ENCODE data around the gene KMT2A.
"Not testable (repeated sequence)": the region's sequence is repeated elsewhere in the genome, so short reads cannot be mapped to it uniquely, and the experiment has no call there.

GRCh38 chr11:118571701-118572060 lies 135.4 kb downstream of the KMT2A start:
- TF ChIP-seq, protein P1, sequence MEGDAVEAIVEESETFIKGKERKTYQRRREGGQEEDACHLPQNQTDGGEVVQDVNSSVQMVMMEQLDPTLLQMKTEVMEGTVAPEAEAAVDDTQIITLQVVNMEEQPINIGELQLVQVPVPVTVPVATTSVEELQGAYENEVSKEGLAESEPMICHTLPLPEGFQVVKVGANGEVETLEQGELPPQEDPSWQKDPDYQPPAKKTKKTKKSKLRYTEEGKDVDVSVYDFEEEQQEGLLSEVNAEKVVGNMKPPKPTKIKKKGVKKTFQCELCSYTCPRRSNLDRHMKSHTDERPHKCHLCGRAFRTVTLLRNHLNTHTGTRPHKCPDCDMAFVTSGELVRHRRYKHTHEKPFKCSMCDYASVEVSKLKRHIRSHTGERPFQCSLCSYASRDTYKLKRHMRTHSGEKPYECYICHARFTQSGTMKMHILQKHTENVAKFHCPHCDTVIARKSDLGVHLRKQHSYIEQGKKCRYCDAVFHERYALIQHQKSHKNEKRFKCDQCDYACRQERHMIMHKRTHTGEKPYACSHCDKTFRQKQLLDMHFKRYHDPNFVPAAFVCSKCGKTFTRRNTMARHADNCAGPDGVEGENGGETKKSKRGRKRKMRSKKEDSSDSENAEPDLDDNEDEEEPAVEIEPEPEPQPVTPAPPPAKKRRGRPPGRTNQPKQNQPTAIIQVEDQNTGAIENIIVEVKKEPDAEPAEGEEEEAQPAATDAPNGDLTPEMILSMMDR (conservative IDR thresholded peaks at IDR 0.05; ENCODE audit: low read depth, low read length), result not testable (repeated sequence)
- not testable (repeated sequence) for TF ChIP-seq EZH2 (IDR thresholded peaks at IDR 0.05; ENCODE audit: borderline replicate concordance, low read depth, low read length, poor library complexity, severe bottlenecking)

Data from A673 (cell line).